ENCODE results near the gene TTC12. TPM values are rescaled to one million over a fixed set of nuclear protein-coding genes. Genes with fewer than 3 reads are reported as not detected.

TTC12 gene
- total and polyA plus RNA-seq, 9 of the 15 experiments (the other 6 are each of a cell fraction or from before 2014, with no cell fraction given), result 5.1 to 19.9 (median 13.4) TPM

DNA sequence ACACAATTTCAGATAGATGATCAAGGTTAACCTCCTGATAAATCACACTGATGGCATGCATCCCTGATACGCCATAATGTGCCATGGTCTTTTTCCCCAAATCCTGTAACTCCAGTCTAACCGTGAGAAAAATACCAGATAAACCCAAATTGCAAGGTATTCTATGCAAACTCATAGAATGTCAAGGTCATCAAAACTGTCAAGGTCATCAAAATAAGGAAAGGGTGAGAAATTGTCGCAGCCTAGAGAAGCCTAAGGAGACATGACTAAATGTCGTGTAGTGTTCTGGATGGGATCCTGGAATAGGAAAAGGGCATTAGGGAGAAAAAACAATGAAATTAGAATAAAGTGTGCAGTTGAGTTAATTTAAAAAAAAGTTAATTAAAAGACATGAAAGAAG, 4.7 kb downstream of the TTC12 start (continued):
- TF ChIP-seq CBX2 (IDR thresholded peaks at IDR 0.05; ENCODE audit: insufficient read depth, low read length, poor library complexity, severe bottlenecking) (no peak), ZNF140 (CRISPR knock-in tag; IDR thresholded peaks at IDR 0.05) (no peak), C11orf30 (IDR thresholded peaks at IDR 0.05; ENCODE audit: low read depth) (peak; percentile 27; the same call in 1 of the 2 replicates), ZBTB26 (CRISPR knock-in tag; IDR thresholded peaks at IDR 0.05) (no peak), SMARCA5 (IDR thresholded peaks at IDR 0.05) (no peak), RBM34 (IDR thresholded peaks at IDR 0.05; ENCODE audit: borderline replicate concordance, insufficient read depth, low read length) (no peak), ELF4 (CRISPR knock-in tag; IDR thresholded peaks at IDR 0.05) (no peak), CREBBP (IDR thresholded peaks at IDR 0.05; ENCODE audit: low read depth, low read length) (no peak), MAFG (tag; conservative IDR thresholded peaks at IDR 0.05) (peak; percentile 40), SRSF1 (IDR thresholded peaks at IDR 0.05; ENCODE audit: low read depth, low read length) (no peak), MTA3 (IDR thresholded peaks at IDR 0.05; ENCODE audit: borderline replicate concordance) (no peak), ZNF316 (IDR thresholded peaks at IDR 0.05) (peak; percentile 77)
- TF ChIP-seq, protein P1, sequence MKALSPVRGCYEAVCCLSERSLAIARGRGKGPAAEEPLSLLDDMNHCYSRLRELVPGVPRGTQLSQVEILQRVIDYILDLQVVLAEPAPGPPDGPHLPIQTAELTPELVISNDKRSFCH (CRISPR knock-in tag; IDR thresholded peaks at IDR 0.05), result no peak
- TF ChIP-seq, protein P1 (tag; IDR thresholded peaks at IDR 0.05), result no peak
